Activated effector memory CD4-positive, alpha-beta T cell treated with anti-CD3 and anti-CD28 coated beads, Interleukin-2, amount 50 U/mL, for 16 hours (primary cell): ENCODE measurements around the gene KCMF1.

Source experiments
- DNase-seq: peaks from one replicate; pipeline ENCODE4 v3.0.0-alpha.2; 2020

Gene KCMF1

DNA sequence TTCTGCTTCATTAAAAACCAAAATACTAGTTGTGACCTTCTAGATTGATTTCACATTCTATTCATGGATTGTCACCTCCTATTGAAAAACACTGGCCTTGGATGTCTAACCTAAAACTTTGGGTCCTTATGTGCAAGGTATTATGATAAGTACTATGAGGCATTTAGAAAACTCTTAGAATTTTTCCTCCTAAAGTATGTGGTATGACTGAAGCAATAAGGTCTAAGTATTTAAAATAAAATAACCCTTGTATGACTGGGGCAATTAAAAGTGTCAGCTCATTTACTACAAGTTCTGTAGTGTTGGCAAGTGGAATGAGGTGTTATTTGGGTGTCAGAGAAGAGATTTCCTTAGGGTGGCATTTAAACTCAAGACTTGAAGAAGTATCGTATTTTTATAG lies 15.1 kb downstream of the KCMF1 start:
- DNase-seq: no peak

DNA sequence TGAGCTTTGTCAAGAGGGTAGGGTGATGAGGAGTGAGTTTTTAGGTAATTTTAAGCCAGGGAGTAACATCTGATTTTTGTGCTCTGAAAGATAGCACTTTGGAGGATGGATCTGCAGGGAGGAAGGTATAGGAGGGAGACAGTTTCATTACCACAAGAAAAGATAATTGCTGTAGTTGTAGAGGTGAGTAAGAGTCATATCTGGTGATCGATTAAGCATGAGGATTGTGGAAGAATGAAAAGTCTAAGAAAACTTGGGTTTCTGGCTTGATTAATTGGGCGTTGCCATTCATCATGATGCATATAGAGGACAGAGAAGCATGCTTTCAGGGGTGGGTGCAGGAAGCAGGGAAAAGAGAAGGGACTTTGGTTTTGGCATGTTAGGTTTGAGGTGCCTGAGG lies 18.5 kb downstream of the KCMF1 start:
- DNase-seq: no peak

DNA sequence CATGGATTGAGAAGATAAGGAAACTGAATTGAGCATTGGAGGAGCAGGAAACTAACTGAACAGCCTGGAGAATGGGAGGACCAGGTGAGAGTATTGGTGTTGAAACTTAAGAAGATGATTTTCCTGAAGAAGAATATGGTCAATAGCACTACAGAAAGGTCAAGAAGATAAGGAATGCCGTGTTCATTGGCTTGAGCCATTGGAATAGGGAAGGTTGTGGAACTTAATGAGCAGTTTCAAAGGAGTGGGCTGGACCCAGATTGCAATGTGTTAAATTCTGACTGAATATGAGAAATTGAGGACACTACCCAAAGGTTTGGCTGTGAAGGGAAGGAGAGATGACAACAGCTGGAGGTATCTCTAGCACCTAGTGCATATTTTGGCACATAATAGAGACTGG lies 19.0 kb downstream of the KCMF1 start:
- no peak for DNase-seq

DNA sequence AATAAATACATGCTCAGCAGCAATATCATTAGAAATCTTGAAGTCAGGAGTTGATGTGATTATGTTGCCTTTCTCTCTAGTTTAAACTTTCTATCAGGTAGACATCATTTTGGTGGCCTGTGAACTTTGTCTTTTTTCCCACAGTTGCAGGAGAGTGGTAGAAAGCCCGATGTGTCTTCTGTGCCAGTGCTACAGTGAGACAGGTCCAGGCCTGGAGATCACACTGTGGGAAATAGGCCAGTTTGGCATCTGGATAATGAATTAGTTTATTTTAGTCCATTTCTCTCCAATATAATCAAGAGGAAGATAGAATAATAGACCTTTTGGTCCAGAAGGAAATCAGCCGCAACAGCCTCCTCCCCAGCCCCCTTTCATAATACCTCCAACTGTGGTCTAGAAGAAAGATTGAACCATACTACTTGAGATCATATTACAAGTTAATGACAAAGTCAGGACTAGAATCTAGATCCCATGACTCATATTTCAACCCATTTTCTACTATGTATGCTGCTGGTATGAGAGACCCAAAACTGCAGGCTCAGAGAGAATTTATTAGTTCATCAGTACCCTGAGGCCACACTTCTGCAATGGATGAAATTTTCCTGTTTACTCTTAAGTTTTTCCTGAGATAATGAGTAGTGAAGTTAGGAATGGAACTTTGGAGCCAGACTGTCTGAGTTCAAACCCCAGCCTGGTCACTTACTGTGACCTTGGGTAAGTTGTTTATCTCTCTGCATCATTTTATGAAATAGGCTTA lies 20.6 kb downstream of the KCMF1 start:
- no peak for DNase-seq

DNA sequence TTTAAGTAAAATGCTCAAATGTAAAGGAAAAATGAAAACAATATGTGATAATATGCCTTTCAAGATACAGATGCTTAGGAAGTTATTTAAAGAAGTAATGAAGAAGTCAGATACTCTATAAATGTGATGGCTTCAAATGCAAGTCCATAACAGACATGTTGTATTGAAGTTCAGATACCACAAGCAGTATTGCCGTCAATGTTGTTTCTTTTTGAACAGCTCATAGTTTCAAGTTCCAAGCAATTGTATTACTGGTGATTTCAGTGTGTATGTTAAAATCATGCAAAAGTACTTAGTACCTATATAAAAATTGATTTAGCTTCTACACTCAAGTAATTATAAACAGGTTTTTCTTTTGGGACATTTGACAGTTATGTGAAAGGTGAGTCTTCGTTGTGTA lies 24.9 kb downstream of the KCMF1 start:
- DNase-seq: no peak

DNA sequence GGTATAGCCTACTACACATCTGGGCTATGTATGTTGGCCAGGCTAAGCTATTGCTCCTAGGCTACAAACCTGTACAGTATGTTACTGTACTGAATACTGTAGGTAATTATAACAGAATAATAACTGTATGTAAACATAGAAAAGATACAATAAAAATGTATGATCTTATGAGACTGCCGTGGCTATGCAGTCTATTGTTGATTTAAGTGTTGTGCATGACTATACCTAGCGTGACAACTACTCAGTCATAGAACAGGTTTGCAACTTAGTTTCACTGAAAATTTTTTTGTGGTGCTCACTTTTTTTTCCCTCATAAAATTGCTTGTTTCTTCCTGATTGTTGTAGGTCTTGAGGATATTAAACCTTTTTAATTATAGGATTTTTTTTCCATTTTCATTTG lies 25.9 kb downstream of the KCMF1 start:
- no peak for DNase-seq

DNA sequence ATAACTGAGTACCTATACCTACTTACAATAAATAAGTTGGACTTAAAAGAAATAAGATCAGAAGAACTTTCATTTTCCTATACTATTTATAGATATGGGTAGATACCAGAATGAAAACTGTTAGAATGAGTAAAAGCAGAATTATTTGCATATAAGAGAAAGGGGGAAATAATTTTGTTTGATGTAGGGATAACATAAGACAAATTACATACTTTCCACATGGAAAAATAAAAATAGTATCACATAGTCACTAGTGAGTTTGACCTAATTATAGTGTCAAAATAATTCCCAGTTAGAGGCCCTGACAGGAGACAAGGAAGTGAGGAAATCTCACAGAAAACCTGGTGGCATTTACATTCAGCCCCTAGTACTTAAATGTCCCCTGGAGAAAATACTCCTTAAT lies 28.6 kb downstream of the KCMF1 start:
- DNase-seq: no peak

DNA sequence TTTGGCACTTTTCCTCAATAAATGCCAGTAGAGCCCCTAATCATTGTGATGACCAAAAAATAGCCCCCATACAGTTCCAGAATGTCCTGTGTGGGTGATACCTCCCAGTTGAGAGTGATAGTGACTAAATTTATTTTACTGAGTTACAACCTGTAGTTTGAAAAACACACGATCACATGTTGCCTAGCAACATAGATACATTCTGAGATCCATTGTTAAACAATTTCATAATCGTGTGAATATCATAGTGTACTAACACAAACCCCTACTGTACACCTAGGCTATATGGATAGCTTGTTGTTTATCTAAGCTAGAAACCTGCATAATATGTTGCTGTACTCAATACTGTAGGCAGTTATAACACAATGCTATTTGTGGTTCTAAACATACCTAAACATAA lies 30.6 kb downstream of the KCMF1 start:
- DNase-seq: no peak

DNA sequence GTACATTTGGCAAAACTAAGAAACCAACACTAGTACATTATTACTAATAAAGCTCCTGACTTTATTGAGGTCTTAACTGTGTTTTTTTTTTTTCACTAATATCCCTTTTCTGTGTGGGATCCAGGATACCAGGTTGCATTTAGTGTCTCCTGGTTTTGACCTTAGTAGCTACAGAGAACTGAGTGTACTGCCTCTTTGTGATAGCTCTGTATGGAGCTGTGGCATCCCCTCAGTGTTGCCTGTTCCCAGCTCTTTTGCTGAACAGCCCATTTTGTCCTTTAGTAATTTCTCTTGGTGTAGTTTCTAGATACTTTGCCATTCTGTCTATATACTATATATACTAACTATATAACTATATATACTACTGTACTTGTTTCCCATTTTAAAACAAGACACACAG lies 31.6 kb downstream of the KCMF1 start:
- DNase-seq: no peak

DNA sequence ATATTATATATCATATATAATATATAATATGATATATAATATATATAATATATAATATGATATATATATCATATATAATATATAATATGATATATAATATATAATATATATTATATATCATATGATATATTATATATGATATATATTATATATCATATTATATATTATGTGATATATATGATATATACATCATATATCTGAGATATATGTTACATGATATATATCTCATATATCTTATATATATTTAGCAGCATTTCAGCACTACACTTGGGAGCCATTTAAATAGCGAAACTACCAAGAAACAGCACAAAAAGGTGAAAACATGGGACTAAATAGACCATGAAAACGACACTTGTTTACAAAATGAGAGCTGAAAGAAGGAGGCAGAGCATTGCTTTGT lies 37.3 kb downstream of the KCMF1 start:
- no peak for DNase-seq

DNA sequence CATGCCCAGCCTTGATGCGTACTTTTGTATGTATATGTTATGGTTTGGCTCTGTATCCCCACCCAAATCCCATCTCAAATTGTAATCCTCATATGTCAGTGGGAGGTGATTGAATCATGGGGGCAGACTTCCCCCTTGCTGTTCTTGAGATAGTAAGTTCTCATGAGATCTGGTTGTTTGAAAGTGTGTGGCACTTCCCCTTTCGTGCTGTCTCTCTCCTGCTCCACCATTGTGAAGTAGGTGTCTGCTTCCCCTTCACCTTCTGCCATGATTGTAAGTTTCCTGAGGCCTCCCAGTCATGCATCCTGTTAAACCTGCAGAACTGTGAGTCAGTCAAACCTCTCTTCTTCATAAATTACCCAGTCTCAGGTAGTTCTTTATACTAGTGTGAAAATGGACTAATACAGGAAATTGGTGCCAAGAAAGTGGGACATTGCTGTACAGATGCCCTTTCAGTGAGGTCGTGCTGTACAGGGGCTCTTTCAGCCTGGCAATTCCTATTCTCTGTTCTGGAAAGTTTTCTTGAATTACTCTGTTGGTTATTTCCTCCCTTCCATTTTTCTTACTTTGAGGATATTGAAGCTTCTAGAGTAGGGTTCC lies 38.2 kb downstream of the KCMF1 start:
- no peak for DNase-seq

DNA sequence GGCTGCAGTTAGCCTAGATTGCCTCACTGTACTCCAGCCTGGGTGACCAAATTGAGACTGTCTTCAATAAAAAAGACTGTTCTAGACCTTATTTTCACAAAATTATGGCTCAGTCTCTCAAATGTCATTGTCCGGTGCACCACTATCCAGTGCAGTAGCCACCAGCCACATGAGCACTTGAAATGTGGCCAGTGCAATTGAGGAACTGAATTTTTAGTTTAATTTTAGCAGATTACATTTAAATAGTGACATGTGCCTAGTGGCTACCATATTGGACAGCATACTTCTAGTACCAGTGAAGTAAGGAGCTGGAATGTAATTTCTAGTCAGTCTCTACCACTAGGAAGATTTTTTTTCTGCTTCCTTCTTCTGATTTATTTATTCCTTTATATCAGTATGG lies 39.4 kb downstream of the KCMF1 start:
- no peak for DNase-seq

DNA sequence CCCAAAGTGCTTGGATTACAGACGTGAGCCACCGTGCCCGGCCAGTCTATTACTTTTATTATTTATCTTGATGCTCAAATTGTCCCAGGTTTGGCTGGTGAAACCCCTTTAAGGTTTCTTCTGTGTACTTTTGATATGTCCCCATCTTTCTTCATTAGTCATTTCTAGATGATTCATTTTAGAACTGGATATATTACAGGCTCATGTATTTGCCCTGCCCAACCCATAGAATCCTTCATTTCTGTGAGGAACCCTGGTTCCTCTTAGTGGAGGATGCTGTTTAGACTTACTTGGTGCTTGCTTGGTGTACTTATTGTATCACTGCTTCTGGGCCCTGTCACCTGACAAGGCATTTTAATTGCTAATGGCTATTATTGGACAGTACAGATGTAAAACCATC lies 40.1 kb downstream of the KCMF1 start:
- DNase-seq: no peak

DNA sequence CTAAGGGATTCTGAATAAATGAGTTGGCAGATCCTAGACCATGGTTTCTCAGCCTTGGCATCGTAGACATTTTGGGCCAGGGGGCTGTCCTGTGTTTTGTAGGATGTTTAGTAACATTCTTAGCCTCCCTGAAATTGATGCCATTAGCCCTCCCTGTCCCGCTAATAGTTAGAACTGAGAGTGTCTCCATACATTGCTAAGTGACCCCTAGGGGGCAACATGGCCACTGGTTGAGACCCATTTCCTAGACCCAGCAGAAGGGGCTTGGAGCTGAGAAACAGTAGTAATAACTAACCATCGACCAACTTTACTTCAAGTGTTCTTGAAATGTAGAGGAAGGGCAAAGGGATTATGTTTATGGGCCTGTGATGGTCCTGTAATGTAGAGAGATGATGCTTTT lies 40.8 kb downstream of the KCMF1 start:
- no peak for DNase-seq

DNA sequence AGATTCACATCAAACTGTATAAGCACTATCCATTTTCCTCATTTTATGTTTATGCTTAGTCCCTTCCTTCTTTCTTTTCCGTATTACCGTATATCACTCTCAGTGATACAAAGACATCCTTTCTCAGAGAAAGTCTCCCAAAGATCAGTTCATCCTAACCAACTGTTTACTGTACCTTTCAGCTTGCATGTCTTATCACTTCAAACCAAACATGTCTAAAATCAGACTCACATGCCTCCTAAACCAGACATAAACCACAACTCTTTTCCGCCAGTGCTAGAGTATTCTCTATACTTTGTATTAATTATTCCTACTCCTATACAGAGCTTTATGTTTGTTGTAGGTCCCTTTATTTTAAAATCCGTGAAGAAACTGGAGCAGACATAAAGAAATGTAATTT lies 41.5 kb downstream of the KCMF1 start:
- DNase-seq: no peak

DNA sequence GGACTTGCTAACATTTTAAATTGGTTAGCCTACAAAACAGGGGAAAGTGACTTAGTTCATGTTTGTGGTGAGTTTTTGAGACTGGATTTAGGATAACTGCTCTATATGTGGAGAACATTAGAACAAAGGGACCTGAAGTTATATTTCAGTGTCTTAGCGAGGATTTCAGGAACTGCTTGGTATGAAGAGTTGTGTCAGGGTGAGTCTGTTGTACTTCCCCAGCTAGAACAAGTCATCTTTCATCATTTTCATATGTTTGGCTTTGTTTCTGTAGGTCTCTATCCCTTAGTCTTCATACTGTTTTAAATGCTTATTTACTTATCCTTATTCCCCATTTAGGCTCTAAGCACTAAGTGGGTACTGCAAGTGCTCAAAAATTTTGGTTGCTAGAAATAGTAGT lies 41.9 kb downstream of the KCMF1 start:
- DNase-seq: no peak

DNA sequence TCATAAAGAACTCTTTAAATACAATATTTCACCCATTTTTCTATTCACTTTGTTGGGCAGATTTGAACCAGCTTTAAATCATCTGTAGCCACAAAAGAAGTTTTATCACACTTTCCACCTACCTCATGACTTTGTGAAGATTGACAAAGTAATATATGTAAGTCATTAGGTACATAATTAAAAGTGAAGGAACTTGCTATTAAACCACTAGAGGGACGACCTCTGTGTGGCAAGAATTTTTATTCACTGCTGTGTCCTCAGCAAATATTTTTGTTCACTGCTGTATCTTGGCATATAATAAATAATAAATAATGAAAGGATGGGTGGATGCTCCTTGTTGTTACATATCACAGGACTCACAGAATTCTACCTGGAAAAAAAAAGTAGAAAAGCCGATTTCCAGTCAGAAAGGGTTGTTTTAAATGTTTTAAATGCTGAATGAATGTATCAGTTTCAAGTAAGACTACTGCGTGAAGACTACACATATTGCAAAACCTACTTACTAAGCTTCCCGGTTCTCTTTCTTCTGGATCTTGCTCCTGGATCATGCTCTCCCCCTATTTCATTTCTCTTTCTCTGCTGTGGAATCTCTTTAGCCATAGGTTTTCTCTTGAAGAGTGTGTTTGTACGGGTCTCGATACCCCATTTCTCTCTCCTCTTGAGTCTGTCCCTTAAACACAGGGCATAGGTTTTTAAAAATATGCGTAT lies 44.8 kb downstream of the KCMF1 start:
- no peak for DNase-seq

DNA sequence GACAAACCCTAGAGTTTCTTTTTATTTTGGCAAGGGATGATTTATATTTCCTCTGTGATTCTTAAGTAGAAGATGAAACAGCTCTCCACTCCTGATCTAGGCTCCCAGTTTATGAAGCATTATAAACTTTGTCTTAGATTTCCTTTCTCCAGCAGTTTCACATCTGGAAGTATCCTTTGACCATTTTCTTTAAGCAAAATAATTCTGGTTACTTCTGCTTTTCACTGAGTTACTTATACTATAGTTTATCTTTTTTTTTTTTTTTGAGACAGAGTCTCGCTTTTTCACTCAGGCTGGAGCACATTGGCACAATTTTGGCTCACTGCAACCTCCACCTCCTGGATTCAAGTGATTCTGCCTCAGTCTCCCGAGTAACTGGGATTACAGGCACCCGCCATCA lies 45.5 kb downstream of the KCMF1 start:
- no peak for DNase-seq

DNA sequence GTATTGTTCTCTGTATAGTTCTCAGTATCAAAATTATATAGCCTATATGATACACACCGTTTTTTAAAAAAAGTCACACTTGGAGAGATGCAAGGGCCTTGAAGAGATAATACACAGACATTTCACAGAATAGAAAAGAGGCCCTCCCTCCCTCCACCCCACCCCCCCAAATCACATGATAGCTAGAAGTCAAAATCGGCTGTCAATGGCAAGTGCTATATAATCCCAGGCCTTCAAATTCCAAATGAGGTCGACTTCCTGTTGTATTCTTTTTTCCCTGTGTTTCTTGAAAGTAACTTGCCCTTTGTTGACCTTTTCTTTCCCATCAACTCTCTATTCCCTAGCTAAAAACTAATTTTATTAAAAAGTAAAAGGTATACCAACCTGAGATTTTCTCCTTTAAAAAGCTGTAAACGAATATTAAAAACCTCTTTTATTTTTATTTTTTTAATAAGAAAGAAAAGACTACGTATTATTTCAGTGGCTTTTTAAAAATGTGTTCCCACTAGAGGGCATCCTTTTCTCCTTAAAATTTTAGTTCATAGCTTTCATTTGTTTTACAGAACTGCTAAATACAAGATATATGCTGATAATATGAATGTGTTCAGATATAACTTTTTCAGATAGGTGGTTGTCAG lies 46.6 kb downstream of the KCMF1 start:
- DNase-seq: no peak

DNA sequence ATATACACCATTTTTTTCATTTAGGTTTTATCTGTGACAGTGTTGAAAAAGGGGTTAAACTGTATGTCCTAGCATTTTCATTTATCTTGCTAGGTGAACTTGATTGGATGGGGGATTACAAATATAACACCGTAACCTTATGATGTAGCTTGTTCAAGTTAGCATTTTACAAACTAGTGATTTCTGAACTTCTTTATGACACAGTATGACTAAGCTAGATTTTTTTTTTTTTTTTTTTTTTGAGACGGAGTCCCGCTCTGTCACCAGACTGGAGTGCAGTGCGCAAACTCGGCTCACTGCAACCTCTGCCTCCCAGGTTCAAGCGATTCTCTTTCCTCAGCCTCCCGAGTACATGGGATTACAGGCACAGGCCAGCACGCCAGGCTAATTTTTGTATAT lies 47.1 kb downstream of the KCMF1 start:
- DNase-seq: no peak

DNA sequence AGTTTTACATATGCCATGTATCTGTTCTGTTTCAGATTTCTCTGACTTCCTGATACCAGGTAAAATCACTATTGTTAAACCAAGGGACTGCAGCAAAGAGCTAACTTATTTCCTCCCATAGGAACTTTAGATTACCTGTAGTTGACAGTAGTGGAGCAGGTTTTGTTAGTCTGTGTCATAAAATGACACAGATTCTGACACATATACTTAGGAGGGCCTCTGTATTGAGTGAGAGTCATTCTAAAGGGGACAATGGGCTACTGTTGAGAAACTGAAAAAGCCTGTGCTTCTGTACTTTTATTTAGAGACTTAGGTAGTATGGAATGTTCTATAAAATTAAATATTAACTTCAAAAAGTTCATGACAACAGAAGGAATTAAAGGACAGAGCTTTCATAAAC lies 48.2 kb downstream of the KCMF1 start:
- no peak for DNase-seq

DNA sequence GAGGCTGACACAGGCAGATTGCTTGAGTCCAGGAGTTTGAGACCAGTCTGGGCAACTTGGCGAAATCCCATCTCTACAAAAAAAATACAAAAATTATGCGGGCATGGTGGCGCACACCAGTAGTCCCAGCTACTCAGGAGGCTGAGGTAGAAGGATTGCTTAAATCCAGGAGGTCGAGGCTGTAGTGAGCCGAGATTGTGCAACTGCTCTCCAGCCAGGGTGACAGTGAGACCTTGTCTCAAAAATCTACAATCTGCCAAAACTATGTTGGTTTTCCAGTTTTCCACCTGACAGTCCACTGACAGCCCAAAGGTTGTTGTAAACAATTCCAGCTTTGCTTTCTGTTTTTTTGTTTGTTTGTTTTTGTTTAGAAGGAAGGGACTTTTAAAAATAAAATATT lies 51.3 kb downstream of the KCMF1 start:
- DNase-seq: no peak

DNA sequence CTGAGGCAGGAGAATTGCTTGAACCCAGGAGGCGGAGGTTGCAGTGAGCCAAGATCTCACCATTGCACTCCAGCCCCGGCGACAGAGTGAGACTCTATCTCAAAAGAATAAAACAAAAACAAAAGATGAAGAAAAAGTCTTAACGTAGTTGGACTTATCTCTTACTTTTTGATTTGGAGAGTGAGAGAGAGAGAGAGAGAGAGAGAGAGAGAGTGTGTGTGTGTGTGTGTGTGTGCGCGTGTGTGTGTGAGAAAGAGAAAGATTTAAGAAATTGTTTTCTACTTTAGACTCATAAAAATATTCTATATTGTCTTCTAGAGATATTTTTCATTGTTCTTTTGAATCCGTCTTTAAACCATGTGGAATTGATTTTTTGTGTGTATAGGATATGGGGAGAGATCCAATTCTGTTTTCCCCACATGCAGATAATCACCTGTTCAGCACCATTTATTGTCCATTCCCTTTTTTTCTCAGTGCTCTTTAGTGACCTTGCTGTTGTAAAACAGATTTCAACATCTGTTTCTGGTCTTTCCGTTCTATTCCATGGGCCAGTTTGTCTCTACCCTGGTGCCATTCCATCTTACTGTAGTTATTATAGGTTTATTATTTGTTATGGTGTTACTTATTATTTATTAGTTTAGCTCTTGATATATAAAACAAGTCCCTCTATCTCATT lies 53.5 kb downstream of the KCMF1 start:
- no peak for DNase-seq
